ENCODE measurements around the gene ARID3B.
A peak's percentile ranks its signal among the peaks of the same experiment; 100 is the strongest.

The ARID3B gene

DNA sequence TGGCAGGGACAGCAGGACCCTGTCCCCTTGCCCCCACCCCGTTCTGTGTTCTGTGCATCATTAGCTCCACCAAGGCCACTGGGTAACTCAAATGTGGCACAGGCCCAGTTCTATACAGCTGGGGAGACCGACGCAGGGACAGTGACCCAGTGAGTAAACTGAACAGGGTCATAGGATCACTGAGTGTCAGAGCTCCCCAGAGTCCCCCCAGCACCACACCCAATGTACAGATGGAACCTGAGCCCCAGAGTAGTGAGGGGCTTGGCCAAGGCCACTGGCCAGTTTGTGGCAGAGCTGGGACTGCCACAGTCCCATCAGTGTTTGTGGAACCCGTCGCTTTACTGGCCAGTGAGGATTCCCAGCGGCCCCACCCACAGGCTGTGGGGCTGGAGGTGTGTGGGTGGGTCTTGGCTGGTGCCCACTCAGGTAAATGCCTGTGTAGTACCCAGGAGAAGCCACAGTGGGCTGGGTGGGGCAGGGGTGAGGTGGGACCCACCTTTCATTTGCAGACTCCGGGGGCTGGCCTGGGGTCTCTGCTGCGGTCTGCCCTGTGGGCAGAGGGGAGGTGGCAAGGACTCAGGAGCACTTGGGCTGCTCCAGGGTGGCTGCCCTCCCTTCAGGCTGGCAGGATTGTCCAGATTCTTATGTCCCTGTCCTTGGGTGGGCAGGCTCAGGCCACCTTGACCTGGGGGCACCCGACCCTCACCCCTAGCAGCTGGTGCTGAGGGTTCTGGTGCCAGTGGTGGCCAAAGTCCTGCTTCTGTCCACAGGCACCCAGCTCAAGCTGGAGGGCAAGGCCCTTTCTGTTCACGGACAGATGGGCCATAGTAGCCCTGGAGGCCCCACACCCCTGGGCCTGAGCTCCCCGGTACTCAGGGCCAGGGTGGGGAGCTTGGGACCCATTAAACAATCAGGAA, 63.0 kb downstream of the ARID3B start:
- no peak for DNase-seq (ENCODE audit: low read depth, low spot score)

GRCh38 chr15:74604983-74605794, 64.2 kb downstream of the ARID3B start:
- no peak for DNase-seq (ENCODE audit: low read depth, low spot score)

DNA sequence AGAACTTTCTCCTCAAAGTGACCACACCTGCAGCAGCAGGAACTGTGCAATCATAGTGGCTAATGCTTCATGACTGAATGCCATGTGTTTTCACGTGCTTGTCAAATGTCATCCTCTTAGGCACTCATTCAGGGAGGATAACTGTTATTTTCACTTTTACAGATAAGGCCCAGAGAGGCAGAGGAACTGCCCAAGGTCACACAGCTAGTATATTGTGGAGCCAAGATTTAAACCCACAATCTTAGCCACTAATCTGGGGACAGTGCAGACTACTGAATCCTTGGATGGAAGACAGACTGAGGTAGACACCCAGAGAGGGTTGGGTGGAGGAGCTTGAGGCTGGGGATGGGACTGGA, 64.8 kb downstream of the ARID3B start:
- DNase-seq (ENCODE audit: low read depth, low spot score), result no peak

DNA sequence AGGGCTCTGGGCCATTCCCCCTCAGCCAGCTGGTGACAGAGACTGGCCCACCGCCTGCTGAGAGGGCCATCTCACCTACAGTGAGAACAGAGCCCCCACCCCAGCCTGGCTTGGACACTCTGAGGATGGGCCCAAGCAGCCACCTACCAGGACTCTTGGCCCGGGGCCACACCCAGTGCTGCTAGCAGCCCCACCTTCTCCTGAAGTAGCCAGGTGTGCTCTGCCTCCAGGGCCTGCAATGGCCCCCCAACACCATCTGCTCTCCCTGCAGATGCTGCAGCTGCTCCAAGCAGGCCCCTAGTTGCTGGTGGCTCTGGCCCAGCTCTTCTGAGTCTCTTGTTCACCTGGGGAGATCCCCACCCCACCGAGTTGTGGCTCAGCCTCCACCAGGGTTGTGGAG, 67.8 kb downstream of the ARID3B start:
- no peak for DNase-seq (ENCODE audit: low read depth, low spot score)

DNA sequence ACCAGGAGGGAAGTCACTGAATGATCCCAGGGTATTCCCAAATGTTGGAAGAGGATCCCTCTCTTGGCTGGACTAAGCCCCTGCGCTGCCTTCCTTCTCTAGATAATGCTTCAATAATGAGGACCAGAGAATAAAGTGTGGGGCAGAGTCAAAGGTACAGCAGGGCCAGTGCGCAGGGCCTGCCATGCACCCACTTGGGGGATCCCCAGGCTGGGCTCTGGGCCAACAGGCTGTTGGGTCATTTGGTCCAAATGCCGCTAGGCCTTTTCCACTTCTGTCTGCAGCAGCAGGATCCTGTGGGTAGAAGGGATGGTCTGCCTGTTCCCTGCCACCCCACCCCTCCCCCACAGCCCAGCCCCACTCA, 68.9 kb downstream of the ARID3B start:
- no peak for DNase-seq (ENCODE audit: low read depth, low spot score)

GRCh38 chr15:74610302-74610951, 69.4 kb downstream of the ARID3B start:
- no peak for DNase-seq (ENCODE audit: low read depth, low spot score)

GRCh38 chr15:74611341-74611740, 70.3 kb downstream of the ARID3B start:
- no peak for DNase-seq (ENCODE audit: low read depth, low spot score)

- DNase-seq (ENCODE audit: low read depth, low spot score), result no peak
Measured at GRCh38 chr15:74611834-74612233, 70.8 kb downstream of the ARID3B start.

DNA sequence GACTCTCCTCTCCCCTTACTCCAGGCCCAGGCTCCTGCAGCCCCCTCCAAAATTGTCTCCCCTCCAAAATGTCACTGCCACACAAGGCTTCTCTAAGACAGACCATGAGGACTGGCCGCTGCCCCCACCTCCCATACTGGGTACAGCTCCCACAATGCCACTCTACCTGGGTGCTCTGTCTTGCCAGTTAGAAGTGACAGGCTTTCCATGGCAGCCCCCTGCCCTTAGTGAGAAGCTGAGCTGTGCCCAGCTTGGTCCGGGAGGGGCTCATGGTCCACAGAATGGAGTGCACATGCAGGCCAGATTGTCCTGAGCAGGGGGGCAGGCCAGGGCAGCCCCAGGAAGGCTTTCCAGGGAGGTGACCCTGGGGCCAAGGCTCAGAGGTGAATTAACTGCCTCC, 71.7 kb downstream of the ARID3B start:
- no peak for DNase-seq (ENCODE audit: low read depth, low spot score)

DNA sequence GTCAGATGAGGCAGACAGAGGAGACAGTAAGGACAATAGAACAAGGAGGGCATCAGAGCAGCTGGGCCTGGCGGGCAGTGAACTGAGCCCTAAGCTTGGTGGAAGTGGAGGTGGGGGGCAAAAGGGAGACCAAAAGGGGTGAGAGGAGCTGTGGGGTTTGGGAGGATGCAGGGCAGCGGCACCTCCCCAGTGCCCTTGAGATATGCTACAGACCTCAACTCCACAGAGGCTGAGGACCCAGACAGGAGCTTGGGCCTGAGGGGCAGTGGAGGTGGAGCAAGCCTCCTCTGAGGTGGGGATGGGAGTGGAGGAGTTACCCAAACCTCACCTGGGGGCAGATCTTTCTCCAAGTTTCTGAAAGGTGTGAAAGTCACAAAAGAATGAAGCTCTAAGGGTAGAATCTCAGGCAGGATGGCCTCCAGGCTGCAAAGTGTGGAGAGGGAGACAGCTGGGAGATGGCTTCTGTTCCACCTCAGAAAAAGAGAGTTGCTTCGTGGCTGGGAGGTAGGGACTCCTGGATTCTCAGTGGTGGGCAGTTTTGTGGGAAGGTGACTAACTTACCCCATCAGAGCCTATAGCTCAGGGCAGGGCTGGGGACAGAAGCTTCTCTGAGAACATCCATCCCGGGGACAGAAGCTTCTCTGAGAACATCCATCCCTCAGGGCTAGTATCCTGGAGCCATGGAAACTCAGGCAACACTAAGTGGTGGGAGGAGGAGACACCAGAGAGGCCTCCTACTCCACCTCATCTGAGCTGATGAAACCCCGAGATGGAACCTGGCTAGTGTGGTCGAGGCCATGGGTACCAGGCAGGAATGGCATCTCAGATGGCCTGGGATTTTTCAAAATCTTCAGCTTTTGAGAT, 72.3 kb downstream of the ARID3B start:
- no peak for DNase-seq (ENCODE audit: low read depth, low spot score)

GRCh38 chr15:74613953-74614743, 73.1 kb downstream of the ARID3B start:
- peak; percentile 31 for DNase-seq (ENCODE audit: low read depth, low spot score)

DNA sequence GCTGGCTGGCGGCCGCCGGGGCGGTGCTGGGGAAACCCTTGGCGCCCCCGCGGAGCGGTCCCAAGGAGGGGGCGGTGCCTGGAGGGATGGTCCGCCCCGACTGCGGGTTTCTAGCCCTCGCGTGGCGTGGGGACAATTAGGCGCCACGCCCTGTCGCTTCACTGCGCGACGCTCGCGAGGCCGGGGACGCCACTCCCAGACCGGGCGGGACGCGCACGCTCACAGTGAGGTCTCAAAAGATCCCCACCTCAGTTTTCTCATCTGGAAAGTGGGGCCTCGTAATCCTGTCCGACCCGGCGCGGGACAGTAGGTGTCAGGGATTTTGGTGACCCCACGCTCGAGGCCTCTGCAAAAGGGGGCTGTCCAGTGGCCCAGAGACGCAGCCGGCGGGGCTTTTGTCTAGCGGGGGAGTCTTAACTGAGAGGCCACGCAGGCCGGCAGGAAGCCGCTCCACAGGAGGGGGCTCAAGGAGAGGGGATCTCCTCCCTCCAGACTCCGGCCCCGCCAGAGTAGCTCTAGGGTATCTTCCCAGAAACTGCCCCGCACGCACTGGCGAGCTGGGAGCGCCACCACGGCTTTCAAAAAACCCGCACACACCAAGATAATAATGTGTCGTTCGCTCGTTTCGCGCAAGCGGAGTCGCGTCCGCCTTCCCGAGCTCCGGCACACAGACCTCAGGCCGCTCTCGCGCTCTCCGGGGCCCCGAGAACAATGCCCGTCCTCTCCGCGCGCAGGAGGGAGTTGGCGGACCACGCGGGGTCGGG, 73.9 kb downstream of the ARID3B start:
- DNase-seq (ENCODE audit: low read depth, low spot score), result peak; percentile 20

DNA sequence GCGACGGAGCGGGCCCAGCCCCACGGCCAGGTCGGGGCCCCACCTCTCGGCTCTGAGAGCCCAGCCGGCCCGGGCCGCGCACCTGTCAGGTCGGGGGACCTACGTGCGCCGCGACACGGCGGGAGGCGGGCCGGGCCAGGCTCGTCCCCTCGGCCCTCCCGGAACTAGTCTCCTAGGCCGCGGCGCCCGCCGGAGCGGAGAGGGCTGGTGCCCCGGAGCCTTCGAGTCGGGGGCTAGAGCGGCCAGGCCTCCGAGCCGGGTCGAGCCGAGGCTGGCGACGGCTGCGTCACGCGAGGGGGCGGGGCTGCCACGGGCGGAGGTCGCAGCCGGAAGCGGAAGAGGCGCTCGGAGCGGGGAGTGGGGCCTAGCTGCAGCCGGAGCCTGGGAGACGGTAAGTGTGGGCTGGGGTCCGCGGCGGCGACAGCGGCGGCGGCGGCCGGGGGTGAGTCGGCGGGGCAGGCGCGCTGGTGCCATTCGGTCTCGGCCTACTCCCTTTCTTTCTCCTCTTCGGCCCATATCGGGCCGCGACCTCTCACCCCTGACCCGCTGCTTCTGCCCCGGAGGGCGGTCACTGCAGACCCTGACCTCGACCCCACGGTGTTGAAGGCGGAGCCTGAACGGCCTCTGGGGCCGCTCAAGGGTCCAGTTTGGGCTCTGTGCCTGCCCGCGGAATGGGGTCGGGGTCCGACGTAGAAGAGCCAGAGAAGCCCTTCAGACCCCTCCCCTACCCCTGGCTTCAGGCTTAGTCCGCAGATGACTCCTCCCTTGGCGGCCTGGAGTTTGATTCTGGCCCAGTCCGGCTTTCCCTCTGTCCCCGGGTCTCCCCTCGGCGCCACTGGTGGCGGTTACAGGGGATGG, 74.7 kb downstream of the ARID3B start, which contains the start of gene CLK3:
TSS of gene CLK3 (plus strand) at position 329 of the 858 bp plus-strand sequence. CDS start 3,361 bp downstream, outside the sequence.
- peak; percentile 66 for DNase-seq (ENCODE audit: low read depth, low spot score)

- no peak for DNase-seq (ENCODE audit: low read depth, low spot score)
Measured at GRCh38 chr15:74616366-74616939, 75.4 kb downstream of the ARID3B start.

- DNase-seq (ENCODE audit: low read depth, low spot score), result no peak
Measured at GRCh38 chr15:74616996-74617395, 76.0 kb downstream of the ARID3B start.

DNA sequence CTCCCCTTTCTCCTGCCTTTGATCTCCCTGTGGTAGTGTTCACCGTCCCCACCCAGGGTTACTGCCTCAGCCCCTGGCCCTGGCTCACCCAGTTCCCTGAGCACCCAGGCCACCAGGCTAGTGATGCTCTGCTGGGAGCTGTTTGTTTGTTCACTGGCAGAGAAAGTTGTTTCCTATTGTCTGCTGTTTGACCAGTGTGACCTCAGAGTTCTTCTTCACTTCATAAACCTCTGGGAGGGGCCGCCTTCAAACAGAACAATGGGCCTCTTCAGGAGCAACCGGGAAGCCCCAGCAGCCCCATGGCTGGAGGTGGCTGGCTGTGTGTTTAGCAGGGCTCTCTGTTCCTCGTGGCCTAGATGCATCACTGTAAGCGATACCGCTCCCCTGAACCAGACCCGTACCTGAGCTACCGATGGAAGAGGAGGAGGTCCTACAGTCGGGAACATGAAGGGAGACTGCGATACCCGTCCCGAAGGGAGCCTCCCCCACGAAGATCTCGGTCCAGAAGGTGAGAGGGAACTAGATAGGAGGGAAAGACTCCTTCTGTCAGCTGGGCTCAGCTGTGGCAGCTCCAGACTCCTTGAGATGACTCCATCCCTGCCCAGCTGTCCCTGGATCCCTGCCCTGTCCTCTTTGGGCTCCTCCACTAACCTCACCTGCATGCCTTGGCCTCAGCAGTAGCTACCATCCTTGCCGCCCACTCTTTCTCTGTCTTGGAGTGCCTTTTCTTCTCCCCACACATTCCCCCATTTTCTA, 78.0 kb downstream of the ARID3B start:
- no peak for DNase-seq (ENCODE audit: low read depth, low spot score)

DNA sequence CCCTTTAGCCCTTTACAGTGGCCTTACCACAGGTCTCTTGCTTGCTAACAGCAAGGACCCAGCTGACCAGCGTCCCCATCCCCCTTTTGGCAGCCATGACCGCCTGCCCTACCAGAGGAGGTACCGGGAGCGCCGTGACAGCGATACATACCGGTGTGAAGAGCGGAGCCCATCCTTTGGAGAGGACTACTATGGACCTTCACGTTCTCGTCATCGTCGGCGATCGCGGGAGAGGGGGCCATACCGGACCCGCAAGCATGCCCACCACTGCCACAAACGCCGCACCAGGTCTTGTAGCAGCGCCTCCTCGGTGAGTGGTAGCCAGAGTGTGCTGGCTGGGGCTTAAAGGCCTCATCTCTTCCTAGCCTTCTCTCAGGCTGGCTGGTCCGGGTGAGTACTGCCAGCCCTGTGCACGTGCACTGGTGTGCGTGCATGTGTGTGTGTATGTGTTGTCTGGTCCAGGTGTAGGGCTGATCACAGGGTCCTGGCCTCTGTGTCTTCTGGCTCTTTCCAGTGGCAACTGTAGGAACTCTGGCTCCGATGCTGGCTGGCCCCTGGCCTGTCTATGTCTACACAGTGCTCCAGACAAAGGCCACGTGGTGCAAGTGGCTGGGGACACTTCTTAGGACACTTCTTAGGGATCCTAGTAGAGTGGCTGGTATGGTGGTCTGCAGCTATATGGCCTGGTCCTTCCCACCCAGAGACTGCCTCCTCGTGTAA, 79.1 kb downstream of the ARID3B start:
- no peak for DNase-seq (ENCODE audit: low read depth, low spot score)

All from smooth muscle cell of the brain vasculature (primary cell).